GM21529 (cell line): Measurements from ENCODE around the gene PTPRR.
"Not testable (repeated sequence)": the region's sequence is repeated elsewhere in the genome, so short reads cannot be mapped to it uniquely, and the experiment has no call there.

ENCODE experiments used
- ATAC-seq: cut with Tn5 transposase; IDR thresholded peaks from one replicate; pipeline ENCODE4 v1.9.1; 2021; ENCODE audit not compliant: unreplicated experiment

The PTPRR gene

GRCh38 chr12:70752327-70752726, 168.2 kb downstream of the PTPRR start:
- no peak for ATAC-seq

GRCh38 chr12:70749931-70750330, 170.6 kb downstream of the PTPRR start:
- ATAC-seq = no peak

DNA sequence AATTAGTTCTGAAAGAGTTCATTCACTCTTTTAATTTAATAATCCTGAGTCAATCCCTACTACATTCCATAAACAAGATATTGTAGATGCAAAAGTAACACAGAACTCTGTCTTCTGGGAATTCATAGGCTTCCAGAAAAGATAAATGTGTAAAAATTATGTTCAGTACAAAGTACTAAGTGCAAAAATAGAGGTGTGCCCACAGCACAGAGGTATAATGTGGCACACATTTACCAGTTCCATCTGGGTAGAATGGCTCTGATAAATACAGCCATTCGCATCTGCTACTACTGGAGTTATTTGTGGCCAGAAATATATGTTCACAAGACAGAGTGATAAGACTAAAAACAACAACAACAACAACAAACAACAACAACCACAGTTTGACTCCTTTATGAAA, 171.7 kb downstream of the PTPRR start:
- no peak for ATAC-seq

GRCh38 chr12:70747445-70748260, 172.9 kb downstream of the PTPRR start:
- ATAC-seq = no peak

GRCh38 chr12:70745048-70745447, 175.5 kb downstream of the PTPRR start:
- ATAC-seq = no peak

- no peak for ATAC-seq
Measured at GRCh38 chr12:70744178-70744577, 176.4 kb downstream of the PTPRR start.

GRCh38 chr12:70741256-70741655, 179.3 kb downstream of the PTPRR start:
- no peak for ATAC-seq

GRCh38 chr12:70739756-70740155, 180.8 kb downstream of the PTPRR start:
- ATAC-seq = no peak

DNA sequence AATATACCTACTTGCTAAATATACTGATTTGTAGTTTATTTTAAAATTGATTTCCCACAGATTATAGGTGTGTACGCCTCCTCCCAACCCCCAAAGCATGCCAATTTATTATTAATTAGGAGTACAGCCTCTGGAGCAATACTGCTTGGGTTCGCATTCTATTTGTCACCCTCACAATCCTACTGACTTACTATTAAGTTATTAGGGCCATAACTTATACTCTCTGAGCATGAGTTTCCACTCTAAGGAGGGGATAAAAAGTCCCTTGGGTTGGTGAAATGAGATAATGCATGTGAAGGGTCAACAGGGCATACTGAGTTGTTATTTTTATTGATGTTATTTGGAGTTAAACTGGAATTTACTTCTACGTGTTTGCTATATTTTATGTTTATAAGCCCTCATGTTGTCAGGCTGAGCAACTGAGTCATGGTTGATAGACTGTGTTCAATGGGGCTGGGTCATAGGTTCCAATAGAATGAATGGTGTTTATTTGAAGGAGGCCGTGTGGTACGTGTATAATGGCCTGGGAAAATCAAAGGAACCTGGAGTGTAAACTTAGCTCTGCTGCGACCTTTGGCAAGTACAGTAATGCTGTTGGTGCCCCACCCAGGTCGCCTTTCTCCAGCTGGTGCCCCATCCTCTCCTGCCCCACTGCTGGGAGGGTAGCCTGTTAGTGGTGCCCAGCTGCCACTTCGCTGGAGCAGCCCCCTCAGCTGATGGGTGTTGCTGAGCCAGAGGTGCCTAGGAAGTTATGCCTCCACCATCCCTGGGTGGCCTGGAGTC, 184.0 kb downstream of the PTPRR start:
- ATAC-seq = no peak

DNA sequence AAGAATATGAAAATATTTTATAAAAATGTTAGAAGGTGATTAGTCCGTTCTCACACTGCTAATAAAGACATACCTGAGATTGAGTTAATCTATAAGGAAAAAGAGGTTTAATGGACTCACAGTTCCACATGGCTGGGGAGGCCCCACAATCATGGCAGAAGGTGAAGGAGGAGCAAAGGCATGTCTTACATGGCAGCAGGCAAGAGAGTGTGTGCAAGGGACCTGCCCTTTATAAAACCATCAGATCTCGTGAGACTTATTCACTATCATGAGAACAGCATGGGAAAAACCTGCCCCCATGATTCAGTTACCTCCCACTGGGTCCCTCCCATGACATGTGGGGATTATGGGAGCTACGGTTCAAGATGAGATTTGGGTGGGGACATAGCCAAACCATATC, 185.3 kb downstream of the PTPRR start:
- ATAC-seq = not testable (repeated sequence)

DNA sequence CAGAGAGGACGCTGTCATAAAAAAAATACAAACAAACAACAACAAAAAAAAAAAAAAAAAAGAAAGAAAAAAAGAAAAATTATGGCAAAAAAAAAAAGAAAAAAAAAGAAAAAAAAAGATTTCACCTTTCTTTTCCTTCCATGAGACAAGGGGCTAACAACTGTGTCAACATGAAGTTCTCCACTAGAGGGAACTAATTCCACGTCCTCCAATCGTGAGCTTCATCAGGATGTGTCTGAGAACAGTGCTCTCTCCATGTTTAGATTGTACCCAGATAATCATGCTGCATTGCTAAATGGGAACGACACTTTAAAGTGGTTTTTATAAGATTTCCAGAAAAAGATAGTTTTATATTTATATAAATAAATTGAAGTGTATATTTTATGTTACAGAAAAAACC, 187.2 kb downstream of the PTPRR start:
- peak; percentile 94 for ATAC-seq

DNA sequence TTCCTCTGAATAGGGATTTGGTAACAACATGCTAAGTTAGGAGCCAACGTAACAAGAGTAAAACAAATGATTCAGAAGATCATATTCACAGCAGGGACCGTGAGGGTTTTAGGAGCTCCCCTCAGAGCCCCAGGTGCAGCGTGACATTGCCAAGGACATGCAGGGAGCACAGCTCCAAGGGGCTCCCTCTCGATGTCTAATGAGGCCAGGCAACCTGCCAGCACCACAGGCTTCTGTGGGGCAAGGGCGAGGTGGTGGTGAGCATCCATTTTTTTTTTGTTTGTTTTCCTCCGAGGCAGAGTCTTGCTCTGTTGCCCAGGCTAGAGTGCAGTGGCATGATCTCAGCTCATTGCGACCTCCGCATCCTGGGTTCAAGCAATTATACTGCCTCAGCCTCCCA, 188.3 kb downstream of the PTPRR start:
- no peak for ATAC-seq

GRCh38 chr12:70730675-70731180, 189.8 kb downstream of the PTPRR start:
- ATAC-seq = no peak

DNA sequence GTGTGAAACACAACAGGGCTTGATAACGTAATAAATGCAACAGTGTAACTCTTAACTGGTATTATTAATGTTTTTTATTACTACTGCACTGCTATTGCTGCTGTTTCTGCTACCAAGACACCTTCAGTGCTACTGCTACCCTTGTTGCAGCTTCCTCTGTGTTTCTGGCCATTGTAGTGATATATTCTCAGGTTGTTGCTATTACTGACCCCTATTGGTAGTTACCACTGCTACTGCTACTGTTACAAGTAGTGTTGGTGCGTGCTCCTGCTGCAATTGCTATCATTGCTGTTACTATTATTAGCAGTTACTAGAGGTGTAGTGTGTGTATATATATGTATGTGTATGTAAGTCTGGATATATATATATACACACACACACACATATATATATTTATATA, 196.1 kb downstream of the PTPRR start:
- ATAC-seq = no peak

DNA sequence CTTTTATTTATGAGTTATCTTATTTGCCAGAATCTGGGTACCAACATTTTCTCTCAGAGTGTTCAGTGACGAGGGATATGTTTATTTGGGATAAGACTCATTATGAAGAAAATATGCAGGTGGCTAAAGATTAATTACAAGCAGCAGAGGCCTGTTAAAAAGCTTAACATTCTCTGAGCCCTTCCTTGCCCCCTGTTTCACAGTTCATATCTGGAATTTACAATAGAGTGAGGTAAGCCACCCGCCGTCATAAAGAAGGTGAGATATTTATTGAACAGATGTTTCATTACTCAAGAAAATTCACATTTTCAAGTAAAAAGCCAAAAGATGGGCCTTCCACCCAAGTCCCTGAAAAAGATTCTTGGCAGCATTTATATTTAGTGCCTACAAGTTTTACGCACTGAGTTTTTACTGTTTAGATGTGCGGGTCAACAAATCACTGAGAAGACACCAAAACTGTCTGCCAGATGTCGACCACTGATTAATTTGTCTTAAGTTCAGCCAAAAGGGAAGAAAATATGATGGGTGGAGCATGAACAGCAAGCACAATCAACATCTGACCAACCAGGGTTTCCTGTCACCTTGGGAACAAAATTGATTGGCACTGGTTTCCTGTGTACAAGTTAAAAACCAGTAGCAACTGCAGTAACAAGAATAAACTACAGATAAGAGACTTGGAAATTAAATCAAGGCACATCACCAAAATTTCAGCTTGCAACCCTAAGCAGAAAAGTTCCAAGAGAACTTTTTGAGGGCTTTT, 197.8 kb downstream of the PTPRR start:
- no peak for ATAC-seq

DNA sequence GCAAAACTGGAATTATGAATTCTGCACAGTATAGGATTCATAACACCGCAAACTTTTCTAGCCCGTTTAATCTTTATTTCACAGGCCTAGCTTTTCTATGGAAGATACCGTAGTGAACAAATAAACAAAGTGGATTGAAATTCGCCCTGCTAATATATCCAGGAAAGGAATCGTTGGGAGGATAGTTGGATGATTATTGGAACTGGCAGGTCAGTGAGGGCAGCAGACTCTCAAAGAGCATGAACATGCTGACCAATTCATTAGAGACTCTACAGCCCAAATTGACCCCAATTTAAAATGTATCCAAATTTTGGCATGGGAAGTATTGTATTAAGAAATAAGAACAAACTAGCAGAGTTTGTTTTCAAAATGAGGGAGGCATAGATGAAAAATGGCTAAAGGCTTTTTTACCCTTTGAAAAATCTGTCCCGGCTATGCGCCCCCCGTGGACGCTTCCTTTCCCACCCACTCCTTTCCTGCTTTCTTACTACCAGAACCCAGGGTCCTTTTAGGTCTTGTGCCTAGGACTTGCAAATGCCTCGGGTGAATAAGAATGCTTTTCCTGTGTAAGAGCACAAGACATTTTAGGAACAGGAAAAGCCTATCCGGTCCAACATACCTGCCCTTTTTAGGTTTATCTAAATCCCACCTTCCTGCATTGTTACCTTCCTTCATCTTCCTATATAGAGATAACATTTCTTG, 198.7 kb downstream of the PTPRR start:
- no peak for ATAC-seq

DNA sequence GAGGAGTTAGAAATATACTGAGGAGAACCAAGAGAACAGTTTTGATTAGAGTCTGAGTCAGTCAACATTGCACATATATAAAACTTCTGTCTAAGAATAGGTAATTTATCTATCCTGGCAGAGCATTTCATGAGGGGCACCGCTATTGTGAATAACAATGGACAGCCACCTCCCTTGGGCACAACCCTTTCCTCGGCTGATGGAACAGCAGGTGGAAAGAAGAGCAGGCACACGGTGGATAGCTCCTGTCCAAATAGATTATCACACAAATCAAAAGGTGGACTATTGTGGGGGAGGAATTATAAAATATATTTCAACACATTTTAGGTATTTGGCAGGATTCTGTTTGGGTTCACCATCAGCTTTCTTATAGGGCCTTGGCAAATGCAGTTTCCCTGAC, 199.3 kb downstream of the PTPRR start:
- ATAC-seq = no peak

GRCh38 chr12:70719672-70720420, 200.7 kb downstream of the PTPRR start:
- ATAC-seq = peak; percentile 66

DNA sequence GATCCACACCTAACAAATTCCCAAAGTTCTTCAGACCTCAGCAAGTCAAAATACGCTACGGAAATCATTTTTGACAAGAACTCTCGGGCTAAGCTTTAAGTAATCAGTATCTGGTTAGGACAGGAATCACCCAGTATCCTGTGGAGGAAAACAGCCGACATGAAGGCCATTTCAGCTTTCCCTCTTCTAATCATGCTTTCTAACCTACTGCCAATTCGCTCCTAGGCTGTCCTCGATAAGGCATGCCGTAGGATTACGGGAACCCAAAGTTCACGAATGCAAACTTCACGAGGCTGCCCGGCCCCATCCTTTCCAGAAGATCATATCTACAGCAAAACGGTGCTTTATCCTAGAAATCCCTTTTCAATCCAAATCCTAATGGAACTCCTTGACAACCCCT, 201.5 kb downstream of the PTPRR start:
- ATAC-seq = no peak

DNA sequence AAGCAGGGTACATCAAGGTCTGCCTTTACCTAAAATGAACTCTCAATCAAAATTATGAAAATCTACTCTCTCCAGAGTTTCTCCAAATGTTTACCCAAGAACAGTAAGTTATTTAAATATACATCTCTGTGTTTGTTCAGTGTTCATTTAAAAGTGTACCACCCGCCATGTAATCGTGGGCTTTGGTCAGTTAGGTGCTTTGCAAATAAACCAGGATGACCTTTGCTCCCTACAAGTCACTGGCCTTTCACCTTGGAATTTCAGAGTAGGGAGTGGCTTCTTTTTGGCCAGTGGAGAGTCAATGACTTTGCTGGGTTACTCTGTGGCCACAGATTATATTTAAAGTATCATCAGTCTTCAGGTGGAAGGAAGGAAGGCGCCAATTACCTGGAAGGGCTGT, 208.7 kb downstream of the PTPRR start:
- no peak for ATAC-seq
